PC-3 (cell line): ENCODE results near the gene UGT1A5. TPM values are rescaled to one million over a fixed set of nuclear protein-coding genes. Genes with fewer than 3 reads are reported as not detected.

Source experiments
- ATAC-seq: fragments of 200-7000 bp; cut with Tn5 transposase; 2 replicates; pipeline ENCODE4 v1.9.1; 2020; ENCODE audit warnings: mild to moderate bottlenecking, moderate library complexity
- BruUV-seq: library from RNA; stranded (reverse); fragments of 400-500 nt; replicated peaks from 2 replicates; lab custom pipeline; 2021; lab: Mats Ljungman, UMichigan
- CTCF ChIA-PET: fragments of 300-600 bp; sonication (Branson Sonifier 250); formaldehyde crosslinking; loops from one replicate; lab custom pipeline; 2022; ENCODE audit warnings: antibody characterized with exemption; lab: Charles Lee
- POLR2A ChIA-PET: fragments of 300-600 bp; sonication (Branson Sonifier 250); formaldehyde crosslinking; loops from one replicate; lab custom pipeline; 2022; ENCODE audit warnings: antibody characterized with exemption; ENCODE audit not compliant: unreplicated experiment; lab: Charles Lee
- DNase-seq: peaks from one replicate; pipeline ENCODE4 v3.0.0-alpha.2; 2015
- H2AFZ ChIP-seq: fragments of 300-600 bp; sonication (generic); 2 replicates; pipeline ENCODE4 v1.6.0; 2016; ENCODE audit warnings: antibody characterized with exemption, low read length
- H3F3A ChIP-seq: fragments of 300-600 bp; sonication (generic); one replicate; pipeline ENCODE4 v1.6.0; 2017; ENCODE audit warnings: antibody characterized with exemption, low read length, control low read depth, mild to moderate bottlenecking; ENCODE audit not compliant: unreplicated experiment
- H3K27ac ChIP-seq: fragments of 300-600 bp; sonication (generic); 2 replicates; pipeline ENCODE4 v1.5.1; 2016; ENCODE audit warnings: mild to moderate bottlenecking, low read length
- H3K27me3 ChIP-seq: fragments of 300-600 bp; sonication (generic); 2 replicates; pipeline ENCODE4 v1.6.1; 2016; ENCODE audit warnings: low read length, mixed read lengths
- H3K36me3 ChIP-seq: fragments of 300-600 bp; sonication (generic); 2 replicates; pipeline ENCODE4 v1.6.1; 2016; ENCODE audit warnings: low read depth, mixed run types, low read length, mixed read lengths
- H3K4me1 ChIP-seq: fragments of 300-600 bp; sonication (generic); 2 replicates; pipeline ENCODE4 v1.5.1; 2016; ENCODE audit warnings: low read length; ENCODE audit not compliant: insufficient read depth
- H3K4me2 ChIP-seq: fragments of 300-600 bp; sonication (generic); 2 replicates; pipeline ENCODE4 v1.6.0; 2016; ENCODE audit warnings: low read length
- H3K4me3 ChIP-seq: fragments of 300-600 bp; sonication (generic); 2 replicates; pipeline ENCODE4 v1.5.1; 2016; ENCODE audit warnings: mild to moderate bottlenecking, low read length, mixed read lengths
- H3K79me2 ChIP-seq: fragments of 300-600 bp; sonication (generic); 2 replicates; pipeline ENCODE4 v1.6.1; 2017; ENCODE audit warnings: low read length, mixed read lengths
- H3K9ac ChIP-seq: fragments of 300-600 bp; sonication (generic); 2 replicates; pipeline ENCODE4 v1.6.0; 2016; ENCODE audit warnings: mild to moderate bottlenecking, low read length
- H3K9me2 ChIP-seq: fragments of 300-600 bp; sonication (generic); replicated peaks from 2 replicates; pipeline ENCODE4 v1.6.1; 2016; ENCODE audit warnings: mixed run types, low read length, mixed read lengths
- H3K9me3 ChIP-seq: fragments of 300-600 bp; sonication (generic); 2 replicates; pipeline ENCODE4 v1.6.1; 2016; ENCODE audit warnings: low read length, mixed read lengths
- H4K20me1 ChIP-seq: fragments of 300-600 bp; sonication (generic); 2 replicates; pipeline ENCODE4 v1.6.1; 2016; ENCODE audit warnings: low read length, mixed read lengths
- CTCF ChIP-seq: fragments of 300-600 bp; sonication (generic); conservative IDR thresholded peaks from 2 replicates; pipeline ENCODE4 v1.5.1; 2017; ENCODE audit warnings: antibody characterized with exemption, low read depth, mild to moderate bottlenecking, low read length
- EZH2 ChIP-seq: fragments of 300-600 bp; sonication (generic); IDR thresholded peaks from one replicate; pipeline ENCODE4 v1.6.1; 2017; ENCODE audit warnings: antibody characterized with exemption, mild to moderate bottlenecking, low read length; ENCODE audit not compliant: unreplicated experiment
- EZH2phosphoT487 ChIP-seq: fragments of 300-600 bp; sonication (generic); IDR thresholded peaks from 2 replicates; pipeline ENCODE4 v1.6.1; 2018; ENCODE audit warnings: mild to moderate bottlenecking, antibody characterized with exemption, low read length, borderline replicate concordance
- intact Hi-C: fragments of 100-400 bp; cut with micrococcal nuclease; formaldehyde crosslinking; loops from 2 replicates; pipeline ENCODE4 v1.9.0; 2023
- total RNA-seq: library from RNA; depleted of rRNA; stranded (reverse); fragments of >200 nt; gene quantifications from 2 replicates; pipeline ENCODE4 v1.2.3, GENCODE V29; 2014

UGT1A5 gene
- total RNA-seq, 1 experiment from 2014 or later, result not detected

DNA sequence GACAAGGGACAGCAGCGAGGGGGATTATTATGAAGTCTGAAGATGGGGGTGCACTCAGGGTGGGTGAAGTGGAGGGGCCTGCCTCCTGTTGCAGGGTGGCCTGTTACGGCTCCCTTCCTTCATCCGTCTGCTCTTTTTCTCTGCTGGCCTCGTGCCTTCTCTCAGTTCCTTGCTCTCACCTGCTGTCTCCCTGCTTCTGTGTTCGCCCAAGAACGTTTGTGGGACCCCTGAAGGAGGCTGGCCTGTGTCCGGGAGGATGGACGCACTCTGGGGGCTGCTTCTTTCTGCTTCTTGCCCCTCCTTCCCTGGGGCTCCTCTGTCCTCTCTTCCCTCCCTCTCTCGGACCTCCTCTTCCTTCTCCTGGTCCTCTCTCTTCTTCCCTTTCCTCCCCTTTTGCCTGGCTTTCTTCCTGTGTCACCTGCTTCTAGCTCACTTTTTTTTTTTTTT, 79.2 kb downstream of the UGT1A5 start:
- Histone ChIP-seq H3K79me2 (no peaks in the 10 kb centered on the region), H3K9me2 (no peaks in the 10 kb centered on the region), H3K27ac (no peak overlapping the region), H3K4me3 (no peak overlapping the region), H2AFZ (no peak overlapping the region), H4K20me1 (no peaks in the 10 kb centered on the region), H3K9ac (no peak overlapping the region), H3K4me2 (no peak overlapping the region), H3K27me3 (no peaks in the 10 kb centered on the region), H3K36me3 (no peaks in the 10 kb centered on the region), H3K4me1 (no peaks in the 10 kb centered on the region), H3F3A (no peaks in the 10 kb centered on the region), H3K9me3 (no peaks in the 10 kb centered on the region)
- POLR2A ChIA-PET, result no interaction called here
- TF ChIP-seq EZH2 (no peak), CTCF (no peak), EZH2phosphoT487 (no peak)
- CTCF ChIA-PET, result no interaction called here
- intact Hi-C loops, result no loop called here
- no peak for DNase-seq
- BruUV-seq, result no TSS peak
- ATAC-seq, result no peak

DNA sequence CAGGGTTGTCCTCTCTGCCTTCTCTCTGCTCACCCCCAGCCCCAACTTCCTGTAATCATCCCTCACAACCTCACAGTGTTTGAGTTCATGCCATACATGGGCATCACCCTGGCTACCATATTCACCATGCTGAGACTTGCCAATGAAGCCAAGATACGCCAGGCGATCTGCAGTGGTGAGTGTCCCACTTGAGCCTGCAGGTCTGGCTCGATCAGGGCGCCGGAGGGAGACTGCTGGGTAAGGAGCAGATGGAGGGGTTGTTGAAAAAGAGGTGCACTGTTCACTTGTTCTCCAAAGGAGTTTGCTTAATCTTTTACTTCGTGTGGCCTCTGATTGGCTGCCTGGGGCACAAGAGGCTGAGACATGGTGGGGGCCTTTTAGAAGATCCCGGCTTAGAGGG, 80.0 kb downstream of the UGT1A5 start:
- Histone ChIP-seq H4K20me1 (no peaks in the 10 kb centered on the region), H3K9me2 (no peaks in the 10 kb centered on the region)
- no peak for ATAC-seq

More for the DNA sequence above, 80.0 kb downstream of the UGT1A5 start:
- no peak overlapping the region for H3K4me2 ChIP-seq
- H3K27me3 ChIP-seq, result no peaks in the 10 kb centered on the region
- BruUV-seq, result no TSS peak
- H2AFZ ChIP-seq, result no peak overlapping the region
- H3K27ac ChIP-seq, result no peak overlapping the region
- DNase-seq, result no peak
- no peak for TF ChIP-seq EZH2
- TF ChIP-seq EZH2phosphoT487, result no peak
- no peak for TF ChIP-seq CTCF
- ChIA-PET CTCF (no interaction called here), POLR2A (no interaction called here)
- H3K9ac ChIP-seq, result no peak overlapping the region
- no peaks in the 10 kb centered on the region for H3F3A ChIP-seq
- no peaks in the 10 kb centered on the region for H3K79me2 ChIP-seq
- H3K9me3 ChIP-seq, result no peaks in the 10 kb centered on the region
- no peaks in the 10 kb centered on the region for H3K36me3 ChIP-seq
- H3K4me1 ChIP-seq, result no peaks in the 10 kb centered on the region
- intact Hi-C loops, result no loop called here
- no peak overlapping the region for H3K4me3 ChIP-seq
